HL-60 (cell line): ENCODE results near the gene NTRK2.

Experiments
- DNase-seq, 2 experiments: peaks; one replicate each; pipeline ENCODE4 v3.0.0-alpha.2; 2010 to 2020; ENCODE audit warnings: low read depth in 1 of 2, low spot score in 1 of 2
- H3K27ac ChIP-seq: fragments of 250-450 bp; sonication (Bioruptor Pico); replicated peaks from 2 replicates; pipeline ENCODE4 v1.5.1; 2020; ENCODE audit warnings: mild to moderate bottlenecking, moderate library complexity
- H3K27me3 ChIP-seq: fragments of 250-450 bp; sonication (Bioruptor Pico); 2 replicates; pipeline ENCODE4 v1.5.1; 2021; ENCODE audit warnings: mild to moderate bottlenecking, moderate library complexity; ENCODE audit not compliant: insufficient read depth, poor library complexity, severe bottlenecking
- H3K4me3 ChIP-seq: replicated peaks from 2 replicates; pipeline ENCODE4 v1.5.1; 2011; ENCODE audit warnings: mild to moderate bottlenecking, control low read depth, low read length; ENCODE audit not compliant: insufficient read depth
- CTCF ChIP-seq: IDR thresholded peaks from one replicate; pipeline ENCODE4 v1.5.1; 2011; ENCODE audit warnings: low read length, control low read depth, inconsistent platforms; ENCODE audit not compliant: insufficient read depth
- GABPA ChIP-seq: IDR thresholded peaks from 2 replicates; pipeline ENCODE4 v1.6.1; 2012; ENCODE audit warnings: low read depth
- POLR2AphosphoS5 ChIP-seq: IDR thresholded peaks from 2 replicates; pipeline ENCODE4 v1.6.1; 2012; ENCODE audit warnings: low read depth
- REST ChIP-seq: IDR thresholded peaks from 2 replicates; pipeline ENCODE4 v1.6.1; 2012; ENCODE audit warnings: low read depth; ENCODE audit not compliant: insufficient replicate concordance
- SPI1 ChIP-seq: IDR thresholded peaks from 2 replicates; pipeline ENCODE4 v1.6.1; 2012; ENCODE audit warnings: low read depth, mild to moderate bottlenecking, borderline replicate concordance
- long read RNA-seq: library from polyadenylated mRNA; unstranded; transcript quantifications from one replicate; pipeline ENCODE4 v2.0.0, GENCODE V29; 2020

The NTRK2 gene
- long read RNA-seq, partial matches to known transcripts, result 0 of 1 reads
- long read RNA-seq, other reads (novel, unspliced or antisense), result 1 of 1 reads

DNA sequence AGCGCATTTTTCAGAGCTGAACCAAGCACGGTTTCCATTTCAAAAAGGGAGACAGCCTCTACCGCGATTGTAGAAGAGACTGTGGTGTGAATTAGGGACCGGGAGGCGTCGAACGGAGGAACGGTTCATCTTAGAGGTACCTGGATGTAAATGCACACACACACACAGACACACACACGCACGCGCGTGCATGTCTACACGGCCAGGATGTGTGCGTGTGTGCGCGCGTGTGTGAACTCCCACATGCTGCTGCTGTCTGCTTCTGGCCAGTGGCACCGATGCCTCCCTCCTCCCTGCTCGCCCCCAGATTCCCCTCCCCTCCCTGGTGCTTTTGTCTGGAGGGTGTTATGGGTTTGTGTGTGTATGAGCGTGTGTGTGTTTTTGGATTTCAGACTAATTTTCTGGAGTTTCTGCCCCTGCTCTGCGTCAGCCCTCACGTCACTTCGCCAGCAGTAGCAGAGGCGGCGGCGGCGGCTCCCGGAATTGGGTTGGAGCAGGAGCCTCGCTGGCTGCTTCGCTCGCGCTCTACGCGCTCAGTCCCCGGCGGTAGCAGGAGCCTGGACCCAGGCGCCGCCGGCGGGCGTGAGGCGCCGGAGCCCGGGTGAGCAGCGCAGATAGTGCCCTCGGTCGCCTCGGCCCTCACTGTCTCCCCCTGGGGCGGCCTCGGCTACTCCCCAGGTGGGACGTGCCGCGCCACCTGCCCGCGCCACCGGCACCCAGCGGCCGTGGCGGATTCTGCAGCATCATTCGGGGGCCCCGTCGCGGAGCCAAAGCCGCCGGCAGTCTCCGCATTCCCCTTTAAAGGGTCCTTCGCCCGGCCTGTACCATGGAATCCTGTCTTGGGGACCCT is at the start of gene NTRK2:
NTRK2 (plus strand) TSS at position 442 of the 850 bp plus-strand sequence. CDS start 1,020 bp downstream, outside the sequence.
- TF ChIP-seq REST (no peak), CTCF (no peak), GABPA (no peak), POLR2AphosphoS5 (no peak)
- Histone ChIP-seq H3K27me3 (peaks cover 37% of the 10 kb centered on the region), H3K27ac (no peak within 1 kb of the TSS), H3K4me3 (peak within 1 kb of the TSS; percentile 29)
- DNase-seq, result no peak

DNA sequence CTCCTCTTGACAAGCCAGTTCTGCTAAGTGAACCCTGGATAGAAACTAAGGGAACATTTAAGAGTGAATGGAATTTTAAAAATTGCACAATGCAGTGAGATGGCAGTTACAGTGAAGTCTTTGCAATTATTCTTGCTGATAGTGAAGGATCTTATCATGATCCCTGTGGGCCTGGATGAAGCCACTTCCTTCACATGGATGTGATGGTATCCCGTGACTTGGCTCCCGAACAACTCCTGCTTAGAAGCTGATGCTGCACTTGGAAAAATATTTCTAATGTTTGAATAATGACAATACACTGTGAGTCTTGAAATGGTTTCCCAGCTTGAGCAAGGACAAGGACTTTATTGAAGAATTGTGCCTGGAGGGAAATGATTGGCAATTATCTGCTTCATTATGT is 49.2 kb upstream of the NTRK2 start:
- TF ChIP-seq CTCF (no peak), SPI1 (no peak), REST (no peak)
- DNase-seq, result no peak
- Histone ChIP-seq H3K4me3 (no peak overlapping the region), H3K27ac (no peak overlapping the region), H3K27me3 (no peaks in the 10 kb centered on the region)

- Histone ChIP-seq H3K27me3 (no peaks in the 10 kb centered on the region), H3K27ac (no peak overlapping the region), H3K4me3 (no peak overlapping the region)
- TF ChIP-seq SPI1 (no peak), POLR2AphosphoS5 (no peak), CTCF (no peak), GABPA (no peak), REST (no peak)
- no peak for DNase-seq
These were observed 47.7 kb upstream of the NTRK2 start for GRCh38 chr9:84621811-84622210.
